K562 (cell line): Measurements from ENCODE around the gene ORC3. TPM values are rescaled to one million over a fixed set of nuclear protein-coding genes. Genes with fewer than 3 reads are reported as not detected.

Experiments used
- BCOR ChIP-seq: fragments of 450-650 bp; IDR thresholded peaks from 2 replicates; pipeline ENCODE4 v1.6.1; 2016
- HNRNPL ChIP-seq: fragments of 200-400 bp; formaldehyde crosslinking; IDR thresholded peaks from 2 replicates; pipeline ENCODE4 v1.6.1; 2017; ENCODE audit warnings: low read depth, mild to moderate bottlenecking, low read length
- REST ChIP-seq, 2 experiments: fragments of 450-650 bp; formaldehyde crosslinking in 1 of 2; IDR thresholded peaks; 2 replicates each; pipeline versions ENCODE4 v1.4.0 to v1.6.1; 2014 to 2020; ENCODE audit warnings: mild to moderate bottlenecking in 2 of 2, borderline replicate concordance in 1 of 2, low read depth in 1 of 2
- ZNF444 ChIP-seq: fragments of 250-450 bp; sonication (Bioruptor Pico); IDR thresholded peaks from 2 replicates; pipeline ENCODE4 v1.4.0; 2020; ENCODE audit warnings: mild to moderate bottlenecking, moderate library complexity
- polyA plus RNA-seq, 8 experiments: library from polyadenylated mRNA; depleted of rRNA in 4 of 8; stranded (reverse) in 5 of 8; unstranded in 3 of 8; fragments of >200 nt; fragmentation: Nextera tagmentation in 2 of 8; fragmentation: Illumina TruSeq in 1 of 8; extraction: Ambion mirVana in 2 of 8; extraction: Trizol in 1 of 8; gene quantifications; 2 replicates each; pipeline versions ENCODE4 v1.2.1 to v1.2.3, GENCODE V29; 2011 to 2014; ENCODE audit warnings: inconsistent platforms in 1 of 8, missing spikeins in 1 of 8
- total RNA-seq, 7 experiments: library from RNA; depleted of rRNA in 6 of 7; stranded (reverse); fragments of >200 nt in 6 of 7; fragmentation: Illumina TruSeq in 2 of 7; extraction: Trizol in 2 of 7; gene quantifications; 2 replicates each; pipeline versions ENCODE4 v1.2.1 to v1.2.3, GENCODE V29; 2011 to 2021; ENCODE audit warnings: low replicate concordance in 1 of 7
- TF ChIP-seq, protein P1 (sequence below): sonication (generic); formaldehyde crosslinking; IDR thresholded peaks from 2 replicates; pipeline ENCODE4 v1.8.0; 2023; ENCODE audit warnings: missing genetic modification reagents, mild to moderate bottlenecking, borderline replicate concordance
- TF ChIP-seq, protein P2 (sequence below): sonication (generic); formaldehyde crosslinking; IDR thresholded peaks from 2 replicates; pipeline ENCODE4 v1.8.0; 2023; ENCODE audit warnings: mild to moderate bottlenecking, missing genetic modification reagents

The ORC3 gene
- total and polyA plus RNA-seq, 9 of the 15 experiments (the other 6 are each of a cell fraction or from before 2014, with no cell fraction given) = 28.8 to 159 (median 74.8) TPM

DNA sequence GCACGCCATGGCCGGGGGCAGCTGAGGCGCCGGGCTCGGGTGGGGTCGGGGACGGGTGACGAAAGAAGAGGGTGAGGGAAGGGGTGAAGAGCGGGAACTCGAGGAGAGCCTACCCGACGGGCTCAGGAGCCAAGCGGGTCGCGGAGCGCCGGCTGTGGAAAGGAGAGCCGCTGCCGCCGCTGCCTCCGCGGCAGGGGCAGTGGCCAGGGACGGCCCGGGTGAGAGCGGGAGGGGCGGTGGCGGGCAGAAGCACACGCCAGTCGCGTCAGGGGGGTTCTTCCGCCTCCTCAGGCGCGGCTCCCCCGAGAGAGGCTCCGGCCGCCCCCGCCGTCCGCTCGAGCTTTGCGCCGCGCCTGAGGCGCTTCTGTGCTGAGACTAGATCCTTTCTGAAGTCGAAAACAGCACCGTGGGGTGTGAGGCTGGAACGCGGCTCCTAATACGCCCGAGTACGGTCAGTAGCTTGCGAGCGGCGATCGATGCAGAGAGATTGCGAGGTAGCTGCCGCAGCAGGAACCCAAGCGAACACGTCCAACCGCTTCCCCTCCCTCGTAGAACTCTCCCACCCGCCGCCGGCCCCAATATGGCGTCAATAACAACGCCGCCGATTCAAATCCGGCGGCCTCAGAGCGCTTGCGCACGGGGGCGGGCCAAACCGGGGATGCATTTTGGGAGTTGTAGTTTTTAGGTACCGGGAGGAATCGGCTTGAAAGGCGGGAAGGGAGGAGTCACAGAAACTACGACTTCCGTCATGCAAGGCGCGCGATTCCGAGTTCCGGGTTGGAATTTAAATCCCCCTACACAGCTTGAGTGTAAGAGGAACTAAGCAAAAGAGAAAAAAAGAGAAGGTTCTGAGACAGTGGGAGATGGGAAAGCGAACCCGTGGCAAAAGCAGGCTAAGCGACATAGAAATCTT, 112.0 kb downstream of the ORC3 start, which contains the start of gene AKIRIN2 (continued):
- TF ChIP-seq, protein P1, sequence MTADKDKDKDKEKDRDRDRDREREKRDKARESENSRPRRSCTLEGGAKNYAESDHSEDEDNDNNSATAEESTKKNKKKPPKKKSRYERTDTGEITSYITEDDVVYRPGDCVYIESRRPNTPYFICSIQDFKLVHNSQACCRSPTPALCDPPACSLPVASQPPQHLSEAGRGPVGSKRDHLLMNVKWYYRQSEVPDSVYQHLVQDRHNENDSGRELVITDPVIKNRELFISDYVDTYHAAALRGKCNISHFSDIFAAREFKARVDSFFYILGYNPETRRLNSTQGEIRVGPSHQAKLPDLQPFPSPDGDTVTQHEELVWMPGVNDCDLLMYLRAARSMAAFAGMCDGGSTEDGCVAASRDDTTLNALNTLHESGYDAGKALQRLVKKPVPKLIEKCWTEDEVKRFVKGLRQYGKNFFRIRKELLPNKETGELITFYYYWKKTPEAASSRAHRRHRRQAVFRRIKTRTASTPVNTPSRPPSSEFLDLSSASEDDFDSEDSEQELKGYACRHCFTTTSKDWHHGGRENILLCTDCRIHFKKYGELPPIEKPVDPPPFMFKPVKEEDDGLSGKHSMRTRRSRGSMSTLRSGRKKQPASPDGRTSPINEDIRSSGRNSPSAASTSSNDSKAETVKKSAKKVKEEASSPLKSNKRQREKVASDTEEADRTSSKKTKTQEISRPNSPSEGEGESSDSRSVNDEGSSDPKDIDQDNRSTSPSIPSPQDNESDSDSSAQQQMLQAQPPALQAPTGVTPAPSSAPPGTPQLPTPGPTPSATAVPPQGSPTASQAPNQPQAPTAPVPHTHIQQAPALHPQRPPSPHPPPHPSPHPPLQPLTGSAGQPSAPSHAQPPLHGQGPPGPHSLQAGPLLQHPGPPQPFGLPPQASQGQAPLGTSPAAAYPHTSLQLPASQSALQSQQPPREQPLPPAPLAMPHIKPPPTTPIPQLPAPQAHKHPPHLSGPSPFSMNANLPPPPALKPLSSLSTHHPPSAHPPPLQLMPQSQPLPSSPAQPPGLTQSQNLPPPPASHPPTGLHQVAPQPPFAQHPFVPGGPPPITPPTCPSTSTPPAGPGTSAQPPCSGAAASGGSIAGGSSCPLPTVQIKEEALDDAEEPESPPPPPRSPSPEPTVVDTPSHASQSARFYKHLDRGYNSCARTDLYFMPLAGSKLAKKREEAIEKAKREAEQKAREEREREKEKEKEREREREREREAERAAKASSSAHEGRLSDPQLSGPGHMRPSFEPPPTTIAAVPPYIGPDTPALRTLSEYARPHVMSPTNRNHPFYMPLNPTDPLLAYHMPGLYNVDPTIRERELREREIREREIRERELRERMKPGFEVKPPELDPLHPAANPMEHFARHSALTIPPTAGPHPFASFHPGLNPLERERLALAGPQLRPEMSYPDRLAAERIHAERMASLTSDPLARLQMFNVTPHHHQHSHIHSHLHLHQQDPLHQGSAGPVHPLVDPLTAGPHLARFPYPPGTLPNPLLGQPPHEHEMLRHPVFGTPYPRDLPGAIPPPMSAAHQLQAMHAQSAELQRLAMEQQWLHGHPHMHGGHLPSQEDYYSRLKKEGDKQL (CRISPR knock-in tag) = no peak
- TF ChIP-seq HNRNPL = no peak
- TF ChIP-seq, protein P2, sequence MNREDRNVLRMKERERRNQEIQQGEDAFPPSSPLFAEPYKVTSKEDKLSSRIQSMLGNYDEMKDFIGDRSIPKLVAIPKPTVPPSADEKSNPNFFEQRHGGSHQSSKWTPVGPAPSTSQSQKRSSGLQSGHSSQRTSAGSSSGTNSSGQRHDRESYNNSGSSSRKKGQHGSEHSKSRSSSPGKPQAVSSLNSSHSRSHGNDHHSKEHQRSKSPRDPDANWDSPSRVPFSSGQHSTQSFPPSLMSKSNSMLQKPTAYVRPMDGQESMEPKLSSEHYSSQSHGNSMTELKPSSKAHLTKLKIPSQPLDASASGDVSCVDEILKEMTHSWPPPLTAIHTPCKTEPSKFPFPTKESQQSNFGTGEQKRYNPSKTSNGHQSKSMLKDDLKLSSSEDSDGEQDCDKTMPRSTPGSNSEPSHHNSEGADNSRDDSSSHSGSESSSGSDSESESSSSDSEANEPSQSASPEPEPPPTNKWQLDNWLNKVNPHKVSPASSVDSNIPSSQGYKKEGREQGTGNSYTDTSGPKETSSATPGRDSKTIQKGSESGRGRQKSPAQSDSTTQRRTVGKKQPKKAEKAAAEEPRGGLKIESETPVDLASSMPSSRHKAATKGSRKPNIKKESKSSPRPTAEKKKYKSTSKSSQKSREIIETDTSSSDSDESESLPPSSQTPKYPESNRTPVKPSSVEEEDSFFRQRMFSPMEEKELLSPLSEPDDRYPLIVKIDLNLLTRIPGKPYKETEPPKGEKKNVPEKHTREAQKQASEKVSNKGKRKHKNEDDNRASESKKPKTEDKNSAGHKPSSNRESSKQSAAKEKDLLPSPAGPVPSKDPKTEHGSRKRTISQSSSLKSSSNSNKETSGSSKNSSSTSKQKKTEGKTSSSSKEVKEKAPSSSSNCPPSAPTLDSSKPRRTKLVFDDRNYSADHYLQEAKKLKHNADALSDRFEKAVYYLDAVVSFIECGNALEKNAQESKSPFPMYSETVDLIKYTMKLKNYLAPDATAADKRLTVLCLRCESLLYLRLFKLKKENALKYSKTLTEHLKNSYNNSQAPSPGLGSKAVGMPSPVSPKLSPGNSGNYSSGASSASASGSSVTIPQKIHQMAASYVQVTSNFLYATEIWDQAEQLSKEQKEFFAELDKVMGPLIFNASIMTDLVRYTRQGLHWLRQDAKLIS (CRISPR knock-in tag) = 0 out of 2 replicates have a peak, but pooled peaks have one; percentile 54
- no peak for TF ChIP-seq REST (IDR thresholded peaks at IDR 0.05; ENCODE audit: borderline replicate concordance)
- TF ChIP-seq REST (CRISPR knock-in tag; IDR thresholded peaks at IDR 0.05; ENCODE audit: low read depth) = no peak
- TF ChIP-seq ZNF444 (CRISPR knock-in tag) = no peak
- TF ChIP-seq BCOR = no peak
